ENCODE measurements around the gene PA2G4. TPM values are rescaled to one million over a fixed set of nuclear protein-coding genes. Genes with fewer than 3 reads are reported as not detected.
A peak's percentile ranks its signal among the peaks of the same experiment; 100 is the strongest.
"Not testable (repeated sequence)": the region's sequence is repeated elsewhere in the genome, so short reads cannot be mapped to it uniquely, and the experiment has no call there.

Gene PA2G4
- total RNA-seq, result 100 to 1,000 TPM; 316 to 323 TPM

DNA sequence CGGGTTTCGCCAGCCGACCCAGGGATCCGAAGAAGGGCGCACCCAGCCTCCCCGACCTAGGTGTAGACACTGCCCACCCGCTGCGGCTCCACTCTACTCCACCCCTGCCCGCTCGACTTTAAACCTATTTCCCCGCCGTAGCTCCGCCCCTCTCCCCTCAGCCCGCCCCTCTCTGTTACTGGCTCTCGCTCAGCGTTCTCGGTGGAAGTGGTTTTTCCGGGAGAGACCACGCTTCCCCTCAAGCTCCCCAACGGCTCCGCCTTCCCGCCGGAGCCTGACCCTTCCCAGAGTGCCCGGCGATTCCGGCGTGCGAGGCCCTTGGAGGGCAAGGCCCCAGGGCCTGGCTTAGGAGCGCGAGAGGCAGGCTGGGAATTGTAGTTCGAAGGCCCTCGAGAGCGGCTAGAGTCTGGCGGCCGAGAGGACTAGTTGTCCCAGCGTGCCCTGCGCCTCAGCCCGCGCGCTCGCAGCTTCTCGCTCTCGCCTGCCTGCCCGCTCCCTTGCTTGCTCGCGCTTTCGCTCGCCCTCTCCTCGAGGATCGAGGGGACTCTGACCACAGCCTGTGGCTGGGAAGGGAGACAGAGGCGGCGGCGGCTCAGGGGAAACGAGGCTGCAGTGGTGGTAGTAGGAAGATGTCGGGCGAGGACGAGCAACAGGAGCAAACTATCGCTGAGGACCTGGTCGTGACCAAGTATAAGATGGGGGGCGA, at the start of gene PA2G4:
TSS of gene PA2G4 (plus strand) at position 451 of the 706 bp plus-strand sequence. CDS start at position 630, 179 bp downstream.
- POLR2A ChIA-PET, result interaction anchor here (0.6 to 4.5 kb wide), 27 partner anchors 9 to 1824 kb away, joined by 3 to 105 read pairs (median 4); partner anchors contain the start of genes ERBB3, ESYT1, HNRNPA1 and IL23A
- peaks cover 64% of the 10 kb centered on the region for H3K4me1 Mint-ChIP-seq (ENCODE audit: low read depth)
- peak within 1 kb of the TSS; percentile 98 for H3K27ac Mint-ChIP-seq
- peak within 1 kb of the TSS; percentile 100 for H3K4me3 Mint-ChIP-seq
- H3K36me3 Mint-ChIP-seq (ENCODE audit: low read depth), result peaks cover 52% of the 10 kb centered on the region
- DNase-seq, result peak; percentile 99
- no peaks in the 10 kb centered on the region for H3K9me3 Mint-ChIP-seq (ENCODE audit: insufficient read depth)
- H3K27me3 Mint-ChIP-seq (ENCODE audit: low read depth), result no peaks in the 10 kb centered on the region
- CTCF ChIA-PET, result interaction anchor here (0.5 to 13.1 kb wide), 16 partner anchors 10 to 366 kb away, joined by 3 to 88 read pairs (median 8); partner anchors contain the start of genes ERBB3, ESYT1, RNF41 and RPL41
- ATAC-seq, result peak; percentile 94

DNA sequence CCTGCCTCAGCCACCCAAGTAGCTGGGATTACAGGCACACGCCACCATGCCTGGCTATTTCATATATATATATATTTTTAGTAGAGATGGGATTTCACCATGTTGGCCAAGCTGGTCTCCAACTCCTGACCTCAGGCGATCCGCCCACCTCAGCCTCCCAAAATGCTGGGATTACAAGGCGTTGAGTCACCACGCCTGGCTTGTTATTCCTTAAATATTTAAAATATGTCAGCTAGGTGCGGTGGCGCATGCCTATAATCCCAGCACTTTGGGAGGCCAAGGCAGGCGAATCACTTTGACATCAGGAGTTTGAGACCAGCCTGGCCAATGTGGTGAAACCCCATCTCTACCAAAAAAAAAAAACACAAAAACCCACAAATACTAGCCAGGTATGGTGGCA, 44.4 kb upstream of the PA2G4 start:
- H3K9me3 Mint-ChIP-seq (ENCODE audit: insufficient read depth); H3K4me3 Mint-ChIP-seq; POLR2A ChIA-PET; H3K27me3 Mint-ChIP-seq (ENCODE audit: low read depth); H3K36me3 Mint-ChIP-seq (ENCODE audit: low read depth); DNase-seq; ATAC-seq; H3K4me1 Mint-ChIP-seq (ENCODE audit: low read depth); H3K27ac Mint-ChIP-seq: not testable (repeated sequence)
- CTCF ChIA-PET, result interaction anchor here (0.6 to 1.3 kb wide), 4 partner anchors 20 to 66 kb away, joined by 3 read pairs; partner anchors contain the start of gene ERBB3

DNA sequence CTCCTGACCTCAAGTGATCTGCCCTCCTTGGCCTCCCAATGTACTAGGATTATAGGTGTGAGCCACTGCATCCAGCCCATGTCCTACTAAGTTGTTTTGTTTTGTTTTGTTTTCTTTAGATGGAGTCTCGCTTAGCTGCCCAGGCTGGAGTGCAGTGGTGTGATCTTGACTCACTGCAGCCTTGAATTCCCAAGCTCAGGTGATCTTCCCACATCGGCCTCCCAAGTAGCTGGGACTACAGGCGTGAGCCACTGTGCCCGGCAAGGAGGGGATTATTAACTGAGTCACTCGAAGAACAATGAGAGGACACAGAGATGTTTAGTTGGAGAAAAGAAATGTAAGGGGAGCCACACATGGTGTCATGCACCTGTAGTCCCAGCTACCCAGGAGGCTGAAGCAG, 42.4 kb upstream of the PA2G4 start:
- ATAC-seq (no peak), DNase-seq (no peak)
- ChIA-PET POLR2A (interaction anchor here (1.1 kb wide), 2 partner anchors 66 to 230 kb away, joined by 3 read pairs; partner anchors contain the start of gene ESYT1), CTCF (interaction anchor here (1.2 to 1.6 kb wide), 2 partner anchors 15 to 50 kb away, joined by 3 to 6 read pairs; no protein-coding TSS in a partner anchor)
- no peaks in the 10 kb centered on the region for H3K4me1 Mint-ChIP-seq (ENCODE audit: low read depth)
- H3K27me3 Mint-ChIP-seq (ENCODE audit: low read depth), result peaks cover 7% of the 10 kb centered on the region
- no peaks in the 10 kb centered on the region for H3K36me3 Mint-ChIP-seq (ENCODE audit: low read depth)
- no peak overlapping the region for H3K4me3 Mint-ChIP-seq
- peaks cover 5% of the 10 kb centered on the region for H3K9me3 Mint-ChIP-seq (ENCODE audit: insufficient read depth)
- H3K27ac Mint-ChIP-seq, result no peak overlapping the region

DNA sequence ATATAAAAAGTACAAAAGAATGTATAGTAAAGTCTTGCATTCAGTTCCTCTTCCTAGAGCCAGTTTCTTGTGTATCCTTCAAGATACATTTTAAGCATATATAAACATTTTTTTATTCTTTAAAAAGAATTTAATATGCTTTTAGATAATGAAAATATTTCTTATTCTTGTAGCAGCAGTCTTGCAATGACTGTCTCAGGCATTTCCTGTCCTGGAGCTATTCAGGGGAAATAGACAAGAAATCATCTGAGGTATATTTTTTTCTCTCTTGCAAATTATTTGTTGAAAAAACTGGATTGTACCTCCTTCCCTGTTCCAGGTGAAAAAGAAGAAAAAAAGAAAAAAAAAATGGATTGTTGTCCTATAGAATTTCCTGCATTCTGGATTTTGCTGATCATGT, 41.4 kb upstream of the PA2G4 start:
- no peaks in the 10 kb centered on the region for H3K4me1 Mint-ChIP-seq (ENCODE audit: low read depth)
- ChIA-PET CTCF (interaction anchor here (1.5 kb wide), 1 partner anchor 16 kb away, joined by 7 read pairs; no protein-coding TSS in a partner anchor), POLR2A (interaction anchor here (0.6 to 1.1 kb wide), 2 partner anchors 55 to 77 kb away, joined by 3 read pairs; partner anchors contain the start of gene ZC3H10)
- no peak overlapping the region for H3K4me3 Mint-ChIP-seq
- H3K36me3 Mint-ChIP-seq (ENCODE audit: low read depth), result no peaks in the 10 kb centered on the region
- ATAC-seq (no peak), DNase-seq (no peak)
- peaks cover 7% of the 10 kb centered on the region for H3K27me3 Mint-ChIP-seq (ENCODE audit: low read depth)
- no peak overlapping the region for H3K27ac Mint-ChIP-seq
- H3K9me3 Mint-ChIP-seq (ENCODE audit: insufficient read depth), result peaks cover 5% of the 10 kb centered on the region

DNA sequence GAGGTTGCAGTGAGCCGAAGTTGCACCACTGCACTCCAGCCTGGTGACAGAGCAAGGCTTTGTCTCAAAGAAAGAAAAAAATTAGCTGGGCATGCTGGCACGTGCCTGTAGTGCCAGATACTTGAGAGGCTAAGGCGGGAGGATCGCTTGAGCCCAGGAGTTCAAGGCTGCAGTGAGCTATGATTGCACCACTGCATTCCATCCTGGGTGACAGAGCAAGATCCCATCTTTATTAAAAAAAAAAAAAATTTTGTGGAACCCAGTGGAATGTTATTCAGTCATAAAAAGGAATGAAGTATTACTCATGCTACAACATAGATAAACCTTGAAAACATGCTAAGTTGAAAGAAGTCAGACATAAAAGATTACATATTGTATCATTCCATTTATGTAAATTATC, 32.7 kb upstream of the PA2G4 start:
- Mint-ChIP-seq H3K4me3 (no peak overlapping the region), H3K36me3 (ENCODE audit: low read depth) (no peaks in the 10 kb centered on the region), H3K27me3 (ENCODE audit: low read depth) (peaks cover 5% of the 10 kb centered on the region), H3K4me1 (ENCODE audit: low read depth) (no peaks in the 10 kb centered on the region), H3K9me3 (ENCODE audit: insufficient read depth) (no peaks in the 10 kb centered on the region), H3K27ac (no peak overlapping the region)
- no peak for DNase-seq
- POLR2A ChIA-PET, result no interaction called here
- CTCF ChIA-PET, result interaction anchor here (1.0 kb wide), 1 partner anchor 14 kb away, joined by 4 read pairs; no protein-coding TSS in a partner anchor
- no peak for ATAC-seq

DNA sequence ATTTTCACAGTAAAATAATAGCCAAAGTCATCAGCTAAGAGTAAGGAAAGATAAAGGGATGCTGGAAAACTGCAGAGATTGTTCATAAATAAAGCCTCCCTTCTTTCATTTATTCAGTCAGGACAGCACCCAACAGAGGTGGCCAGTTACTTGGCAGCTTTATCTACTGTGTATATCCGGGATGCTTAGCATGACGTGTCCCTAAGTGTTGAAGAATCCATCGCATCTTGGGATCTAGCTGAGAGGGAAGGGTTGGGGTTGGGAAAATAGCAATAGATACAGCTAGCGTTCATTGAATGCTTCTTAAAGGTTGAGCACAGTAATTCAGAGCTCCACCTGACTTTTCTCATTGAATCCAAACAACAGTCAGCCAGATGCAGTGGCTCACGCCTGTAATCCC, 30.0 kb upstream of the PA2G4 start:
- ATAC-seq (no peak), DNase-seq (no peak)
- Mint-ChIP-seq H3K27ac (no peak overlapping the region), H3K4me3 (no peak overlapping the region), H3K9me3 (ENCODE audit: insufficient read depth) (no peaks in the 10 kb centered on the region), H3K36me3 (ENCODE audit: low read depth) (no peaks in the 10 kb centered on the region), H3K27me3 (ENCODE audit: low read depth) (peaks cover 7% of the 10 kb centered on the region), H3K4me1 (ENCODE audit: low read depth) (peaks cover 4% of the 10 kb centered on the region)
- ChIA-PET CTCF (interaction anchor here (1.3 to 1.5 kb wide), 2 partner anchors 27 to 78 kb away, joined by 3 to 4 read pairs; no protein-coding TSS in a partner anchor), POLR2A (no interaction called here)

DNA sequence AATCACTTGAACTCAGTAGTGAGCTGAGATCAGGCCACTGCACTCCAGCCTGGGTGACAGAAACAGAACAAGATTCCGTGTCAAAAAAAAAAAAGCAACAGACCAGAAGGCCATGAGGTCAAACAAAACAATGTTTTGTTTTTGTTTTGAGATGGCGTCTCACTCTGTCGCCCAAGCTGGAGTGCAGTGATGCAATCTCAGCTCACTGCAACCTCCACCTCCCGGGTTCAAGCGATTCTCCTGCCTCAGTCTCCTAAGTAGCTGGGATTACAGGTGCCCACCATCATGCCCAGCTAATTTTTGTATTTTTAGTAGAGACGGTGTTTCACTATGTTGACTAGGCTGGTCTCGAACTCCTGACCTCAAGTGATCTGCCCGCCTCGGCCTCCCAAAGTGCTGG, 26.4 kb upstream of the PA2G4 start:
- ATAC-seq; H3K36me3 Mint-ChIP-seq (ENCODE audit: low read depth); H3K4me3 Mint-ChIP-seq; POLR2A ChIA-PET; H3K27ac Mint-ChIP-seq; DNase-seq; H3K9me3 Mint-ChIP-seq (ENCODE audit: insufficient read depth): not testable (repeated sequence)
- H3K4me1 Mint-ChIP-seq (ENCODE audit: low read depth), result peaks cover 21% of the 10 kb centered on the region
- CTCF ChIA-PET, result interaction anchor here (0.9 to 5.8 kb wide), 4 partner anchors 10 to 85 kb away, joined by 3 to 45 read pairs (median 3); partner anchors contain the start of gene PA2G4
- peaks cover 20% of the 10 kb centered on the region for H3K27me3 Mint-ChIP-seq (ENCODE audit: low read depth)

DNA sequence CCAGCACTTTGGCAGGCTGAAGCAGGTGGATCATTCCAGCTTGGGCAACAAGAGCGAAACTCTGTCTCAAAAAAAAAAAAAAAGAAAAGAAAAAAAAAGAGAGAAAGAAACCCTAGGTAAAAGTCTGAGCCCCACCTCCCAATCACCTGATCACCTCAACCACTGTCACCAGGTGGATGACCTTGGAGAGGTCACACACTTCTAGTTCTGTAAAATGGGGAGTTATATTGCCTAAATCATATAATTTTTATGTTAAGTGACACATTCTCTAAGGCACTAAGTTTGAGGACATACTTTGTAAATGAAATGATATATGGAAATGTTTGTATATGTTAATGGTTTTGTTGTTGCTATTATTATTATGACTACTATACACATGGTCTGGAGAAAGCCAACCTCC, 25.9 kb upstream of the PA2G4 start:
- Mint-ChIP-seq H3K4me1 (ENCODE audit: low read depth) (peaks cover 21% of the 10 kb centered on the region), H3K36me3 (ENCODE audit: low read depth) (no peaks in the 10 kb centered on the region), H3K4me3 (peak overlapping the region; percentile 79), H3K27me3 (ENCODE audit: low read depth) (peaks cover 18% of the 10 kb centered on the region), H3K9me3 (ENCODE audit: insufficient read depth) (no peaks in the 10 kb centered on the region), H3K27ac (no peak overlapping the region)
- ChIA-PET CTCF (interaction anchor here (1.4 to 5.8 kb wide), 3 partner anchors 12 to 32 kb away, joined by 3 to 45 read pairs (median 11); partner anchors contain the start of gene PA2G4), POLR2A (no interaction called here)
- no peak for DNase-seq
- no peak for ATAC-seq

DNA sequence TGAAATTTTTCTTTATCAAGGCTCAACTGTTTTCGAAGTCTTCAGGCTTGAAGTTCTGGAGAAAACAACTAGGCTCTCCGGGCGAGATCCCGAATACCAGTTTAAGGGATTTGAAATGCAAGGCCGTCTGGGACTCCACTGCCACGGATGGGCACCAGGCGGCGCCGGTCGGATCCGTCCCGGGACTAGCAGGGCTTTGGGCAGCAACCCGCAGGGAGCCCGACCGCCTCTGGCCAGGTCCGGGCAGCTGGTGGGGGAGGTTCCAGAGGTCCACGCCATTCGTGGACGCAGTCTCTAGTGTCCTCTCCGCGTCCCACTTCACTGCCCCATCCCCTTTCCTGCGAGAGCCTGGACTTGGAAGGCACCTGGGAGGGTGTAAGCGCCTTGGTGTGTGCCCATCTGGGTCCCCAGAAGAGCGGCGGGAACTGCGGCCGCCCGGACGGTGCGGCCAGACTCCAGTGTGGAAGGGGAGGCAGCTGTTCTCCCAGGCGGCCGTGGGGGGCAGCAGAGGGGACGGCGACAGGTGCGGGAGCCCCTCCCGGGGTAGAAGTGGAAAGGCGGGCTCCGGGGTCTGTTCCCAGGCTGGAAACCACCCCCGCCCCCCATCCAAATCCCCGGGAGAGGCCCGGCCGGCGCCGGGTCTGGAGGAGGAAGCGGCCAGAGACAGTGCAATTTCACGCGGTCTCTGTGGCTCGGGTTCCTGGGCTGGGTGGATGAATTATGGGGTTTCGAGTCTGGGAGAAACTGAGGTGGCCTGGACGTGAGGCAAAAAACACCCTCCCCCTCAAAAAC, 25.2 kb upstream of the PA2G4 start:
- peak overlapping the region; percentile 43 for H3K27ac Mint-ChIP-seq
- no peaks in the 10 kb centered on the region for H3K9me3 Mint-ChIP-seq (ENCODE audit: insufficient read depth)
- DNase-seq, result peak; percentile 64
- H3K27me3 Mint-ChIP-seq (ENCODE audit: low read depth), result peaks cover 23% of the 10 kb centered on the region
- POLR2A ChIA-PET, result interaction anchor here (0.8 to 5.2 kb wide), 3 partner anchors 9 to 24 kb away, joined by 3 to 26 read pairs (median 4); partner anchors contain the start of gene PA2G4
- CTCF ChIA-PET, result interaction anchor here (0.7 to 5.8 kb wide), 17 partner anchors 9 to 325 kb away, joined by 3 to 45 read pairs (median 4); partner anchors contain the start of genes ESYT1, ORMDL2, PA2G4 and RAB5B
- H3K4me3 Mint-ChIP-seq, result peak overlapping the region; percentile 79
- peak; percentile 66 for ATAC-seq
- no peaks in the 10 kb centered on the region for H3K36me3 Mint-ChIP-seq (ENCODE audit: low read depth)
- peaks cover 21% of the 10 kb centered on the region for H3K4me1 Mint-ChIP-seq (ENCODE audit: low read depth)

DNA sequence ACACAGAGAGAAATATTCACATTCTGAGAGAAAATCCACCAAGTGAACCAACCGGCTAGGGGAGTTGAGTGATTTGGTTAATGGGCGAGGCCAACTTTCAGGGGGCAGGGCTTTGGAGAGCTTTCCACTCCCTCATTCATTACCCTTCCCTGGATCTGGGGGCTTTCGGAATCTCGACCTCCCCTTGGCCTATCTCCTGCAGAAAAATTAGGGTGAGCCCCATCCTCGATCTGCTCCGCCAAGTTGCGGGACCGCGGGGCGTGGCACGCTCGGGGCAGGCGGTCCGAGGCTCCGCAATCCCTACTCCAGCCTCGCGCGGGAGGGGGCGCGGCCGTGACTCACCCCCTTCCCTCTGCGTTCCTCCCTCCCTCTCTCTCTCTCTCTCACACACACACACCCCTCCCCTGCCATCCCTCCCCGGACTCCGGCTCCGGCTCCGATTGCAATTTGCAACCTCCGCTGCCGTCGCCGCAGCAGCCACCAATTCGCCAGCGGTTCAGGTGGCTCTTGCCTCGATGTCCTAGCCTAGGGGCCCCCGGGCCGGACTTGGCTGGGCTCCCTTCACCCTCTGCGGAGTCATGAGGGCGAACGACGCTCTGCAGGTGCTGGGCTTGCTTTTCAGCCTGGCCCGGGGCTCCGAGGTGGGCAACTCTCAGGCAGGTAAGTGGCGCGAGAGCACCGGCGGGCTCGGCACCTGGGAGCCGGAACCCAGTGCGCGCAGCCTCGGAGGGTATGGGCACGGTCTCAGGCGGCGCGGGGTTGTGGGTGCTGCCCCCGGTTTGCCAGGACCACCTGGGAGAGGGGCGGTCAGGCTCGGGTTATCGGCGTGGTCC, 24.4 kb upstream of the PA2G4 start, which contains the start of gene ERBB3:
TSS of gene ERBB3 (plus strand) at position 443 of the 833 bp plus-strand sequence. CDS start at position 579, 136 bp downstream.
- peak within 1 kb of the TSS; percentile 79 for H3K4me3 Mint-ChIP-seq
- DNase-seq (peak; percentile 73), ATAC-seq (peak; percentile 85)
- H3K9me3 Mint-ChIP-seq (ENCODE audit: insufficient read depth), result no peaks in the 10 kb centered on the region
- H3K36me3 Mint-ChIP-seq (ENCODE audit: low read depth), result no peaks in the 10 kb centered on the region
- H3K27ac Mint-ChIP-seq, result peak within 1 kb of the TSS; percentile 46
- peaks cover 22% of the 10 kb centered on the region for H3K4me1 Mint-ChIP-seq (ENCODE audit: low read depth)
- CTCF ChIA-PET, result interaction anchor here (0.7 to 5.8 kb wide), 17 partner anchors 10 to 326 kb away, joined by 3 to 45 read pairs (median 4); partner anchors contain the start of genes ESYT1, ORMDL2, PA2G4 and RAB5B
- POLR2A ChIA-PET, result interaction anchor here (0.8 to 5.2 kb wide), 4 partner anchors 8 to 32 kb away, joined by 3 to 26 read pairs (median 4); partner anchors contain the start of gene PA2G4
- peaks cover 22% of the 10 kb centered on the region for H3K27me3 Mint-ChIP-seq (ENCODE audit: low read depth)

Measured in activated CD8-positive, alpha-beta T cell treated with anti-CD3 and anti-CD28 coated beads, Interleukin-2, amount 10 ng/mL, durations not matched to agents 7 days and 5 days (primary cell).